Measurements from ENCODE around the gene STING1.

STING1 gene

GRCh38 chr5:139524940-139525585, 42.5 kb upstream of the STING1 start:
- no peak for TF ChIP-seq POLR2AphosphoS5 (IDR thresholded peaks at IDR 0.05; ENCODE audit: low read depth)
- TF ChIP-seq GABPA (IDR thresholded peaks at IDR 0.05; ENCODE audit: low read depth), result no peak
- TF ChIP-seq SPI1 (IDR thresholded peaks at IDR 0.05; ENCODE audit: borderline replicate concordance, low read depth), result no peak
- TF ChIP-seq, protein P1, sequence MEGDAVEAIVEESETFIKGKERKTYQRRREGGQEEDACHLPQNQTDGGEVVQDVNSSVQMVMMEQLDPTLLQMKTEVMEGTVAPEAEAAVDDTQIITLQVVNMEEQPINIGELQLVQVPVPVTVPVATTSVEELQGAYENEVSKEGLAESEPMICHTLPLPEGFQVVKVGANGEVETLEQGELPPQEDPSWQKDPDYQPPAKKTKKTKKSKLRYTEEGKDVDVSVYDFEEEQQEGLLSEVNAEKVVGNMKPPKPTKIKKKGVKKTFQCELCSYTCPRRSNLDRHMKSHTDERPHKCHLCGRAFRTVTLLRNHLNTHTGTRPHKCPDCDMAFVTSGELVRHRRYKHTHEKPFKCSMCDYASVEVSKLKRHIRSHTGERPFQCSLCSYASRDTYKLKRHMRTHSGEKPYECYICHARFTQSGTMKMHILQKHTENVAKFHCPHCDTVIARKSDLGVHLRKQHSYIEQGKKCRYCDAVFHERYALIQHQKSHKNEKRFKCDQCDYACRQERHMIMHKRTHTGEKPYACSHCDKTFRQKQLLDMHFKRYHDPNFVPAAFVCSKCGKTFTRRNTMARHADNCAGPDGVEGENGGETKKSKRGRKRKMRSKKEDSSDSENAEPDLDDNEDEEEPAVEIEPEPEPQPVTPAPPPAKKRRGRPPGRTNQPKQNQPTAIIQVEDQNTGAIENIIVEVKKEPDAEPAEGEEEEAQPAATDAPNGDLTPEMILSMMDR (IDR thresholded peaks at IDR 0.05; ENCODE audit: insufficient read depth, low read length), result no peak
- no peak for TF ChIP-seq REST (IDR thresholded peaks at IDR 0.05; ENCODE audit: insufficient replicate concordance, low read depth)
- DNase-seq (ENCODE audit: low read depth in 1 of 2, low spot score in 1 of 2), result no peak
- Histone ChIP-seq H3K27ac (replicated peaks) (no peak overlapping the region), H3K27me3 (ENCODE audit: insufficient read depth, poor library complexity, severe bottlenecking) (no peaks in the 10 kb centered on the region), H3K4me3 (replicated peaks; ENCODE audit: insufficient read depth, low read length) (no peak overlapping the region)

DNA sequence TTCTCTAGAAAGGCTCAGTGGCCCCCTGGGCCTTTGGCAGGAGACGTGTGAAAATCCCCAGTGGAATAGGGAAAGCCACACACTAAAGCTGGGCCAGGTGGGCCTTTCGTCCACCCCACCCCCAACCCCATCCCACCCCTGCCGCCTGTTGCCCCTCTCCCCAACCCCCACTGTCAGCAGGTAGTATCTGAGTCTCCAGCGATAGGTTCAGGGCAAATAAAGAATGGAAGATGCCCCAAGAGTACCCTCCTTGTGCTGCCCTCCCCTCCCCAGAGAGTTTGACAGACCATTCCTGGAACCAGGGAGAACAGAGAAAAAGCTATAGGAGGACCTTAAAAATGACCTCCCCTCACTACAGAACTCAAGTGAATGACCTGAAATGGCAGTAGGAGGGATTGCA, 41.9 kb upstream of the STING1 start:
- TF ChIP-seq, protein P1 (IDR thresholded peaks at IDR 0.05; ENCODE audit: insufficient read depth, low read length), result no peak
- TF ChIP-seq POLR2AphosphoS5 (IDR thresholded peaks at IDR 0.05; ENCODE audit: low read depth) (no peak), REST (IDR thresholded peaks at IDR 0.05; ENCODE audit: insufficient replicate concordance, low read depth) (no peak), SPI1 (IDR thresholded peaks at IDR 0.05; ENCODE audit: borderline replicate concordance, low read depth) (no peak), GABPA (IDR thresholded peaks at IDR 0.05; ENCODE audit: low read depth) (no peak)
- Histone ChIP-seq H3K27ac (replicated peaks) (no peak overlapping the region), H3K4me3 (replicated peaks; ENCODE audit: insufficient read depth, low read length) (no peak overlapping the region), H3K27me3 (ENCODE audit: insufficient read depth, poor library complexity, severe bottlenecking) (no peaks in the 10 kb centered on the region)
- DNase-seq (ENCODE audit: low read depth in 1 of 2, low spot score in 1 of 2), result no peak

- Histone ChIP-seq H3K27me3 (ENCODE audit: insufficient read depth, poor library complexity, severe bottlenecking) (no peaks in the 10 kb centered on the region), H3K4me3 (replicated peaks; ENCODE audit: insufficient read depth, low read length) (no peak overlapping the region), H3K27ac (replicated peaks) (no peak overlapping the region)
- TF ChIP-seq REST (IDR thresholded peaks at IDR 0.05; ENCODE audit: insufficient replicate concordance, low read depth) (no peak), POLR2AphosphoS5 (IDR thresholded peaks at IDR 0.05; ENCODE audit: low read depth) (no peak), GABPA (IDR thresholded peaks at IDR 0.05; ENCODE audit: low read depth) (no peak), SPI1 (IDR thresholded peaks at IDR 0.05; ENCODE audit: borderline replicate concordance, low read depth) (no peak)
- TF ChIP-seq, protein P1 (IDR thresholded peaks at IDR 0.05; ENCODE audit: insufficient read depth, low read length), result no peak
- DNase-seq (ENCODE audit: low read depth in 1 of 2, low spot score in 1 of 2), result no peak
Observed at GRCh38 chr5:139523635-139524445, 41.3 kb upstream of the STING1 start.
